Left lung (tissue), 14 donors: ENCODE results near the gene MARVELD3. TPM values are rescaled to one million over a fixed set of nuclear protein-coding genes. Genes with fewer than 3 reads are reported as not detected.
"Not testable (repeated sequence)": the region's sequence is repeated elsewhere in the genome, so short reads cannot be mapped to it uniquely, and the experiment has no call there.

ENCODE experiments used
- ATAC-seq: fragments of 200-7000 bp; cut with Tn5 transposase; one replicate; pipeline ENCODE4 v1.9.1; 2020; ENCODE audit warnings: moderate library complexity
- DNase-seq, 4 donors: peaks; one replicate each; pipeline ENCODE4 v3.0.0-alpha.2; 2013 to 2020
- H3K27ac ChIP-seq, 2 donors: fragments of 200-600 bp; sonication (generic) in 1 of 2; one replicate each; pipeline versions ENCODE4 v1.5.0 to v1.8.0; 2020 to 2021
- H3K27me3 ChIP-seq, 2 donors: fragments of 200-600 bp; sonication (generic) in 1 of 2; one replicate each; pipeline versions ENCODE4 v1.5.0 to v1.8.0; 2020 to 2021
- H3K36me3 ChIP-seq, 2 donors: fragments of 200-600 bp; sonication (generic) in 1 of 2; one replicate each; pipeline versions ENCODE4 v1.5.0 to v1.8.0; 2020 to 2021
- H3K4me1 ChIP-seq, 2 donors: fragments of 200-600 bp; one replicate each; pipeline ENCODE4 v1.8.0; 2021
- H3K4me3 ChIP-seq, 2 donors: fragments of 200-600 bp; sonication (generic) in 1 of 2; one replicate each; pipeline versions ENCODE4 v1.5.0 to v1.8.0; 2020 to 2021; ENCODE audit warnings: mild to moderate bottlenecking in 1 of 2
- H3K9me3 ChIP-seq, 2 donors: fragments of 200-600 bp; sonication (generic) in 1 of 2; one replicate each; pipeline versions ENCODE4 v1.5.0 to v1.8.0; 2020 to 2021
- CTCF ChIP-seq, 2 donors: fragments of 200-600 bp; sonication (generic) in 1 of 2; IDR thresholded peaks; one replicate each; pipeline versions ENCODE4 v1.5.0 to v1.8.0; 2021; ENCODE audit warnings: antibody characterized with exemption in 2 of 2
- intact Hi-C, 2 donors: fragments of 100-400 bp; cut with DNase I; formaldehyde crosslinking; loops; one replicate each; pipeline versions ENCODE4 v1.11.2 to v1.14.2; 2022
- long read RNA-seq, 12 donors: library from polyadenylated mRNA in 2 of 12; unstranded in 2 of 12; transcript quantifications; one replicate each; pipeline ENCODE4 v2.0.0 and lab custom pipeline, GENCODE V29; 2019 to 2026
- polyA plus RNA-seq, 6 donors: library from polyadenylated mRNA; unstranded; fragments of 120-200 nt; gene quantifications; one replicate each; pipeline ENCODE4 v1.2.1, GENCODE V29; 2013; ENCODE audit not compliant: insufficient read length in 6 of 6
- total RNA-seq, 2 donors: library from RNA; stranded (reverse); fragmentation: NEBNext Ultra II Directional; extraction: Animal tissue kit (Norgen Biotek cat#: 25700); gene quantifications; one replicate each; pipeline ENCODE4 v1.2.1, GENCODE V29; 2021
- donor health status: DM: no; HTN: yes; CAD: no.
- donor health status: DM: no; HTN: no; CAD: no.

The MARVELD3 gene
- total RNA-seq = 10 to 100 TPM in 1 of 2 donors, 1 to 10 TPM in 1; 7.9 to 12.0 TPM
- polyA plus RNA-seq = 1 to 10 TPM; 7.5 to 9.0 (median 7.7) TPM
- long read RNA-seq, donor 1, partial matches to known transcripts = 0 of 8 reads
- long read RNA-seq, donor 1, other reads (novel, unspliced or antisense) = 0 of 8 reads
- long read RNA-seq, donor 2, partial matches to known transcripts = 0 of 3 reads
- long read RNA-seq, donor 2, other reads (novel, unspliced or antisense) = 0 of 3 reads
- long read RNA-seq, donor 3, partial matches to known transcripts = 0 of 4 reads
- long read RNA-seq, donor 3, other reads (novel, unspliced or antisense) = 0 of 4 reads
- long read RNA-seq, donor 4, partial matches to known transcripts = 3 of 5 reads
- long read RNA-seq, donor 4, other reads (novel, unspliced or antisense) = 0 of 5 reads
- long read RNA-seq, donor 5, partial matches to known transcripts = 0 of 5 reads
- long read RNA-seq, donor 5, other reads (novel, unspliced or antisense) = 0 of 5 reads
- long read RNA-seq, donor 6, partial matches to known transcripts = 0 of 4 reads
- long read RNA-seq, donor 6, other reads (novel, unspliced or antisense) = 0 of 4 reads
- long read RNA-seq, donor 7, partial matches to known transcripts = 0 of 1 reads
- long read RNA-seq, donor 7, other reads (novel, unspliced or antisense) = 0 of 1 reads
- long read RNA-seq, donor 8, partial matches to known transcripts = 0 of 6 reads
- long read RNA-seq, donor 8, other reads (novel, unspliced or antisense) = 0 of 6 reads
- long read RNA-seq, donor 9 = 0 reads
- long read RNA-seq, donor 10, transcript MARVELD3-201 (3 exons, 2,912 nt) = major isoform, 6 of 8 reads
- long read RNA-seq, donor 10, partial matches to known transcripts = 0 of 8 reads
- long read RNA-seq, donor 10, other reads (novel, unspliced or antisense) = 0 of 8 reads
- long read RNA-seq, donor 11 = 0 reads
- long read RNA-seq, donor 12, partial matches to known transcripts = 0 of 3 reads
- long read RNA-seq, donor 12, other reads (novel, unspliced or antisense) = 0 of 3 reads

- ATAC-seq (peak; percentile 76), DNase-seq (peak; percentile 42 to 91 (median 76))
- Histone ChIP-seq H3K4me1 (peaks cover 8 to 13% of the 10 kb centered on the region in 2 donors), H3K36me3 (no peaks in the 10 kb centered on the region), H3K9me3 (no peaks in the 10 kb centered on the region), H3K27ac (peak within 1 kb of the TSS; percentile 4 to 26), H3K4me3 (peak within 1 kb of the TSS; percentile 48 to 49), H3K27me3 (peaks cover 18 to 49% of the 10 kb centered on the region in 2 donors)
- TF ChIP-seq CTCF (IDR thresholded peaks at IDR 0.05) = no peak
- intact Hi-C loops = no loop called here
Observed at GRCh38 chr16:71626018-71626857, at the start of gene MARVELD3. MARVELD3 (plus strand) TSS chr16:71626184; CDS start chr16:71626230, 46 bp downstream.

- TF ChIP-seq CTCF (IDR thresholded peaks at IDR 0.05) = no peak
- H3K27me3 ChIP-seq = no peaks in the 10 kb centered on the region
- intact Hi-C loops = no loop called here
Observed at GRCh38 chr16:71576971-71577370, 49.0 kb upstream of the MARVELD3 start, which contains the start of gene TAT. TAT (minus strand) TSS chr16:71577092; CDS start chr16:71576415, 677 bp downstream.

GRCh38 chr16:71582553-71582848, 43.5 kb upstream of the MARVELD3 start:
- H3K4me3 ChIP-seq, intact Hi-C loops, ATAC-seq, H3K27ac ChIP-seq, H3K27me3 ChIP-seq, H3K36me3 ChIP-seq, DNase-seq, H3K9me3 ChIP-seq, H3K4me1 ChIP-seq: not testable (repeated sequence)

More at GRCh38 chr16:71576971-71577370, 49.0 kb upstream of the MARVELD3 start, which contains the start of gene TAT:
- no peaks in the 10 kb centered on the region for H3K36me3 ChIP-seq
- H3K27ac ChIP-seq = no peak within 1 kb of the TSS
- no peaks in the 10 kb centered on the region for H3K4me1 ChIP-seq
- DNase-seq (no peak), ATAC-seq (no peak)
- H3K4me3 ChIP-seq = no peak within 1 kb of the TSS
- no peaks in the 10 kb centered on the region for H3K9me3 ChIP-seq

- TF ChIP-seq CTCF (IDR thresholded peaks at IDR 0.05) = no peak
- DNase-seq = no peak
- intact Hi-C loops = no loop called here
Observed at GRCh38 chr16:71584543-71585317, 41.3 kb upstream of the MARVELD3 start.

More at GRCh38 chr16:71584543-71585317, 41.3 kb upstream of the MARVELD3 start:
- Histone ChIP-seq H3K9me3 (no peaks in the 10 kb centered on the region), H3K27ac (no peak overlapping the region), H3K36me3 (no peaks in the 10 kb centered on the region), H3K27me3 (no peaks in the 10 kb centered on the region), H3K4me3 (no peak overlapping the region), H3K4me1 (no peaks in the 10 kb centered on the region)
- ATAC-seq = no peak
